ENCODE results near the gene CAPSL. TPM values are rescaled to one million over a fixed set of nuclear protein-coding genes. Genes with fewer than 3 reads are reported as not detected.
"Not testable (repeated sequence)": the region's sequence is repeated elsewhere in the genome, so short reads cannot be mapped to it uniquely, and the experiment has no call there.

The CAPSL gene
- total RNA-seq, 1 donor from 2014 or later = not detected

DNA sequence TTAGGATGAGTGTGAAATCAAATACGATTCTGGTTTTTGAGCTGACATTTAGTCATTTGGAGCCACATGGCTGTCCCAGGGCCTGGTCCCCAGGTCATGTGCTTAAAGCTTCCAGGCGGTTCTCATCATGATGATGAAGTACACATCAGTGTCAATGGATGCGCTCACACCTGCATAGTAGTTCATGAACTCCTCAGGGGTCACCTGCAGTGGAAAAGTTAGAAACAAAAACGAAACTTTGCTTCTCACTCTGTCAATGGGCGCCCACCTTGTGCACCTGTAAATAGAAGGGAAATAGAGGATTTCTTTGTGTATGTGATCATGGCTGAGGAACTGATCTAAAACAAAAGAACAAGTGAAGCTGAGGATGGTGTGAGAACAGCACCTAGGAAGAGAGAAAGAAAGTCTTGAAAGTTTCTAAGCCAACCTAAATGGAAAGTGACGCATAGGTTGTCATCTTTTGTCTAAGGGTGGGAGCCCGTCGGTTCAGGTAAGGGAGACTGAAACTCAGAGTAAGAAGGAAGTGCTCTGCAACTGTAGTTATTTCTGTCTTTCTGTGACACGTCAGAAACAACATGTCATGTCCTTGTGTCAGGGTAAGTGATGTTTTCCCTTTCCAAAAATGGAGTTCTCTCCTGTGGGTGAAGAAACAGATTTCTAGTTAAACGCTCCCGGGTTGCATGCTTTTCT lies 33.8 kb downstream of the CAPSL start:
- DNase-seq = no peak

DNA sequence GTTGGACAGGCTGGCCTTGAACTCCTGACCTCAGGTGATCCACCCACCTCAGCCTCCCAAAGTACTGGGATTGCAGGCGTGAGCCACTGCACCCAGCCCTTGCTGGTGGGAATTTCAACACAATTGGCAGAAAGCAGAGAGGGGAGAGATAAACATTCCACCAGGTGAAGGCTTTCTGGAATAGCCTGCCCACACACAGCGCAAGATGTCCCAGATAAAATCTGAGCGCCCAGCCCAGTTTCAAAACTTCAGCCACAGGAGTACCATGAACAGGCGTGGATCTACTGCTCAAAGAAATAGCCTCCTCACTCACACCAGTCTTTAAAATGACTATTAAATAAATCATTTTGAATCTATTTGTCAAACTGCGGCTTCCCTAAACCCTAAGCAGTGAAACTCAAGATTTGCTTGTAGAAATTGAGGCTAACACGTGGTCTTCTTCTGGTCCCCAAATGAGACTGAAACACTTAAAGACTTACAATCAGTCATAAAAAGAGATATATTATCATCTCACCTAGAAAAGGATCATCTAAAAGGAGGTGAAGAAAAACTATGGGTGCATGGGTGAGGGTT lies 34.7 kb downstream of the CAPSL start:
- no peak for DNase-seq

DNA sequence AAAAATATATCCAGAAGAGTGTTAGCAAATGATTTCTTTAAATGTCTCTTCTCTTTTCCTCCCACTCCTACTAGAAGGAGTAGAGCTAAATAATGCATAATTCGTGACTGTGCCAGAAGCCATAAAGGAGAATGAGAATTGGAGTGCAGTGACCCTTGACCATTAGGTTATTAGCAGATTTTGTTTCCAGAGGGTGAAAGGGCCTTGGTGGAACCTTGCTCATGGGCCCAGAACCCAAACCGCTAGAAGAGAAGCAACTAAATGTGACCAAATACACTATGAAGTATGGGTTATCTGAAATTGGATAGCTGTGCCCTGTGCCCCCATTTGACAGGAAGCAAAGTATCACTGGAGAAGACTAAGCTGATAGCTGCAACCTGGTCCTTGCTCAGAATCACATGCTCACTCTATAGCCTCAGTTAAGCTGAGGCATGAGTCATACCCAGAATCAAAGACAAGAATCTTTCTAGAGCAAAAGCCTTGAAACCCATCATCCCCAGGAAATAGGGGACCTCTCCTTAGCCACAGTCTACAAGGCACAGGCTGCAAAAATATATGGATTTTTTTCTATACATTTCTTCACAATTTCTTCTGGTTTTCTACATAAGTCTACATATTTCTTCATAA lies 36.3 kb downstream of the CAPSL start:
- no peak for DNase-seq

DNA sequence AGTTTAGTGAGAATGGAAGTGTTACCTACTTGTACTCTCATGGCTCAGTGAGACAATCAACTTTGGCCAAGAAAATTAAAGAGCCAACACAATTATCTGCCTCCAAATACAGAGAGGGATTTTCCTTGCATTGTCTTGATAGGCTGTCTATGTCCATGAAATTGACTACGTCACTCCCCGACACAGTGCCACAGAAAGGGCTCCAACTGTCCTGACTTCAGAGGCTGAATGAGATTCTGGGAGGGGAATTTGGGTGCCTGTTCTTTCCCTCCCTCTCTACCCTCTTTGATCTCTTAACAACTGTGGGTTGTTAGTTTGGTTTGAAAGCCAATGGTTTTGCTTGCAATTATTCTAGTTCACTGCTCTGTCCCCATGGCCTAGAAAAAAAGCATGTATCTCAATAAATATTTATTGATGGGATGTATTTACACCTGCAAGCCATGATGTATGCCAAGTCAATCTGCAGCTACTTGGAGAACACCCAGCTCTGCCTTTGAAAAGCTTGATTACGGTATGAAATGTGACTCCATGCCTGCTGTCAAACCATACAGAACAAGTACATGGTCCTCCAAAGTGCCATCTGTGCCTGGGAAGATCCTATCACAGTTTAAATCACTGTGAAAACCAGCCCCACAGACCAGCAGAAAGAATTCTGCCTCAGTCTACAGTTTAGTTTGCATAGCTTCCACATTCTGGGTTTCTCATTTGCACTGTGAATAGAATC lies 37.3 kb downstream of the CAPSL start:
- DNase-seq = no peak

DNA sequence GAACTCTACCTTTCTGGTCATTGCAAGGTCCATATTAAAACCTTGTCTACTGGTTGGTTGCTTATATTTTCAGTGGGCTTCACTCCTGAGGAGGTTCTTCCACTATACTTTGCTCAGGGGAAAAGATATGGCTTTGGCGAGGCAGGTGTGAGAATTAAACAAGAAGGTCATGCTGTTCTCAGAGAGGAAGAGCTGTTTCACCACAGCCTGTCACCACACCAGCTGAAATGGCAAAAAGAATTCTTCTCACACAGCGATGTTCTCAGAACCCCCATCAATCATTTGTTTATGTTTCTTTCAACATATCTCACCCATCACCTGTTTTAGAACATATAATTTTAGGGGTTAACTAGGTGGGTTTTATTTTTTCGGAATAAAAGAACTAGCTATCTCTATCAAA lies 38.6 kb downstream of the CAPSL start:
- DNase-seq = no peak

DNA sequence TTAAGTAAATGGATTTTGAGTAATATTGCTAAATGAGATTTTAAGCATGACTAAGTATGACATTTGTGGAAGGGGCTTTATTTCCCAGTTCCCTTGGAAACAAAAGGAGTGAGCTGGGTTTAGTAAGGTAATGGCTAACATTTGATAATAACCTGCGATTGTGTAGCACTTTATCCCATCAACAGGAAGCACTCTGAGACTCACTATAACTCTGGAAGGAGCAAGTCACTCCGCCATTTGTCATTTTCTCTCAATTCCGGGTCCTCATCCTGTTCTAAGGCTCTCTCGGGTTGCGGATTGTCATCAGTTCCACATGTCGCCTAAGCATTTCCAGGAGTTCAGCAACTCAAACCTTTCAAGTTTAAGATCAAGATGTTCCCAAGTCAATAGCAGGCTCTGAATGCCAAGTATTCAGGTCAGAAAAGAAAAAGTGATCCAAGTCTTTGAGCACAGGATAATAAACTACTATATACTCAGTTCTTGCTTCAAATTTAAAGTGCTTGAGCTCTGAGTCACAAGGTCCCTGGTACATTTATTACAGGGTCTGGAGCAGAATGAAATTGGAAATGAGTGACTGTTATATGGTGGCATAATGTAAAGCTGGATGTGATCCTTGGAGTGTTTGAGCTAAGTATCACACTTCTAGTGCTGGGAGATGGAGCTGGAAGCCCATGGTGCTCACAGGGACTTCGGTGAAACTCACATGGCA lies 39.3 kb downstream of the CAPSL start:
- no peak for DNase-seq

DNA sequence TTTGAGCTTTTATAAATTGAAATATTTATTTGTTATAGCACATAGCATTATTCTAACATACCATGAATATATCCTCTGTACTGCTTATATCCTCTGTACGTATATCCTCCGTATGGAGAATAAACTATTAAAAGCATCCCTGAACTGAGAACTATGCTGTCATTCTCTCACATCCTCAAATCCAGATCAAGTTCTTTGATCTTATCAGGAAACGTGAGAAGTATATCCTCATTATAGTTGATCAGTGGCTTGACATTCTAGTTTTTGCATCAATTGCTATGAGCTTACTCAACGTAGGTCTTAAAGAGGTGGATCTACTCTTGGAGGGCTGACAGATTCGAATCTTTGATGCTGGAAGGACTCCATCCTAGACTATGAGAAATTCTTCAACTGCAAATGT lies 44.3 kb downstream of the CAPSL start:
- no peak for DNase-seq

DNA sequence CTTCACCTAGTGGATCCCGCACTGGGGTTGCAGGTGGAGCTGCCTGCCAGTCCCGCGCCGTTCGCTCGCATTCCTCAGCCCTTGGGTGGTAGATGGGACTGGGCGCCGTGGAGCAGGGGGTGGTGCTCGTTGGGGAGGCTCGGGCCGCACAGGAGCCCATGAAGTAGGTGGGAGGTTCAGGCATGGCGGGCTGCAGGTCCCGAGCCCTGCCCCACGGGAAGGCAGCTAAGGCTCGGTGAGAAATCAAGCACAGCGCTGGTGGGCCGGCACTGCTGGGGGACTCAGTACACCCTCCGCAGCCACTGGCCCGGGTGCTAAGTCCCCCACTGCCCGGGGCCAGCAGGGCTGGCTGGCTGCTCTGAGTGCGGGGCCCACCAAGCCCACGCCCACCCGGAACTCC lies 45.6 kb downstream of the CAPSL start:
- DNase-seq = not testable (repeated sequence)

DNA sequence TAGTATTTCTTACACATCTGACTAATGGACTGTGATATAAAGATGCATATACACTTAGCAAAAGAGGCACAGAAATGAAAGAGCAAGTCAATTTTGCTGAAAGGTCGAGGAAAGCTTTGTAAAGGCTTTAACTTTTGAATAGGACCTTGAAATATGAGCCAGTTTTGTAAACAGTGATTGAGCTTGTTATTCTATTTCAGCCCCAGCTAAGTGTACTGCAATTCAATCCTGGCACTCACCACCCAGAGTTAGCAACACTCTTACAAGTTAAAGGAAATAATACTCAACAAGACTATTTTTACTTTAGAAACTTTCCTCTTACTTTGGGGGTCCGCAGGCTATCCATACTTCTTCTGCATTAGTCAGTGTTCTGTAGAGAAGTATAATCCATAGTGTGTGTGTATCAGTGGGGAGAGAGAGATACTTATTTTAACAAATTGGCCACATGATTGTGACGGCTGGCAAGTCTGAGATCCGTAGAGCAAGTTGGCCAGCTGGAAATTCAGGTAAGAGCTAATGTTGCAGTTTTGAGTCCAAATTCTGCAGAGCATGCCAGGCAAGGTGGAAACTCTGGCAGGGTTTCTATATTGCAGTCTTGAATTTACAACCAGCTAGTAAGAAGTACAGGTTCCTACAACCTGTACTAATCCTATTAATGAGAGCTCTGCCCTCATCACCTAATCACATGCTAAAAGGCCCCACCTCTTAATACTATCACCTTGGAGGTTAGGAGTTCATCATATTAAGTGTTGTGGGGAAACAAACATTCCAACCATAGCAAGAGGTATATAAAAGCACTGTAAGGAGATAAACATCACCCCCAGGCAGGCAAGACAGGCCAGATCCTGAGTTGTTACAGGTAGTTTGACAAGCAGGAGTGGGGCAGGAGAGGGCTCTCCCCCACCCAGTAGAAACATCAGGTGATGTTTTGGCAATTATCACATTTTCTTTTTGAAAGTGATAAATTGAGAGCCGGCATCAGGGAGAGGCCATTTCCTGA lies 48.1 kb downstream of the CAPSL start:
- DNase-seq = no peak

DNA sequence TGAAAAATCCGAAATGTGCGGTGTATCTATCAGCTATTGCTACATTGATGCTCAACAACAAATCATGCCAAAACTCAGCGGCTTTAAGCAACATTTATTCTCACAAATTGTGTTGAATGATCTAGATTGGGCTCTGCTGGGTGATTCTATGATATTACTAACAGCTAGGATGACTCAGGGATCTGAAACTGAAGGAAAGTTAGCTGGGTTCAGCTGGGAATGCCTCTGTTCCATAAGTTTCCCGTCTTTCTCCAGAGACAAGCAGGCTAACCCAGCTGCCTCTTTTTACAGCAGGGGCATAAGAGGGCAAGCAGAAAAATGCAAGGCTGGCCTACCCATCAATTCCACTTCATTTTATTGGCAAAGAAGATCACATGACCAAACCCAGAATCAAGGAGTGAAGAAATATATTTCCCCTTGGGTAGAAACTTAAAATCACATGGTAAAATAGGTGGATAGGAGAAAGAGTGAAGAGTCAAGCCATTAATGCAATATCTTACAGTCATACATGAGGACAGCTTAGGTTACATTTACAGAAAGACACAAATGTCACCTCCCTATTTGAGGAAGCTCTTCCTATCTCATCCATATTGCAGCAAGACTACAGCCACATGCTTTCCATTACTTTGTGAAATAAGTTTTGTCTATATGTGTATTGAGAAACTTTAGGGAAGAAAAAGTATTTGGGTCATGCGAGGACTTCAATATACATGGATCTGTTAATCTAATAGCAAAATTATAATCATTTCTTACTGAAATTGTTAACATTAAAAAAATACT lies 50.9 kb downstream of the CAPSL start:
- DNase-seq = no peak

DNA sequence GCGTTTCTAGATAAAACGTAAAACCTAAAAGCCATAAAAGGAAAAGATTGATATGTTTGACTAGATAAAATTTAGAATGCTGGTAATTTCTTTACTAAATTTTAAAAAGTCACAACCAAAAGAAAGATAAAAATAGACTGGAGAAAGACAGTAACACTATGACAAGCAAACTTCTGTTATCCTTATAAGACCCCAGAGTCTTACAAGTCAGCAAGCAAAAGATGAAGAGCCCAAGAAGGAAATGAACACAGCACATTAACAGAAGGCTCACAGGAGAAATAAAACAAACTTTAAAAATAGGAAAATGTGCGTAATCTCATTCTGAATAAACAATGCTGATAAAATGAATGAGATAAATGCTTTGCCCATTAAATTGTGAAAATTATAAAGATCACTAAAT lies 52.0 kb downstream of the CAPSL start:
- no peak for DNase-seq

DNA sequence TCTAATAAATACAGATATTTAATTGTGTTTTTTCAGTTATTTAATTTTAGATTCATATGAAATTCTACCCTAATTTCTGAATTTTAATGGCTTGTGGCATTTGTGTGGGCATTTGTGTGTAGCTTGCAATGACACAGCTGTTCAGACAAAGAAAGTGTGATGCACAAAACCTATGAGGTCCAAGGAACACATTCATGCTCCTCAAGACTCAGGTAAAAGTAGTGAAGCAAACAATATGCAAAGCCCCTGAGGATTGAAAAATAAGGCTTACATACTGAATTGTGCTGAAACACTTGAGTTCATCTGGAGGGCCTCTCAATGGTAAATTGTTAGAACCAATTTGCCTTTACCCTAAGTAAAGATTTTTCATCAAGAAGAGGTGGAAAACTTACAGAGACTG lies 53.6 kb downstream of the CAPSL start:
- DNase-seq = no peak

DNA sequence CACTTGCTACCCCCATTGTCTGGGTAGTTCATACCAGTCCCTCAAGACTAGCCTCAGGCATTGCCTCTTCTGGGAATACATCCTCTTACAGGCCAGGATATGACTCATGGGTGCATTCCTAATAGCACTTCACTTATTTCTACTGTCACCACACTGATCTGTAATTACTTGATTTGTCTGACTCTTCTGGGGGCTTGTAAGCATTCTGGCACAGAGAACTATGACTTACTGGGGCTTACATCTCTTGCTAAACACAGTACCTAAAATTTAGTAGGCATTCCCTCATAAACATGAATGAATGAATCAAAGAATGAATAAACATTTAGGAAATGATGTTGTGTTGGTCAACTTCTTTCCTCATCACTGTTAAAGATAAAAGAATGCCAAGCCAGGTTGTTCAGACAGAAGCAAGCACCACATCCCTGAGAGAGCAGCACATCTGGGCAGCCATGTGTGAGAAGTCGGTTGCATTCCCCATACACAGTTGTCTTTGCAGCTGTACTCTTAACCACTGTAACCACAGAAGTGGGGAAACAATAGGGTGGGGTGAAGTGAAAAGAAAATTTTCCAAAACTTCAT lies 54.1 kb downstream of the CAPSL start:
- DNase-seq = no peak

DNA sequence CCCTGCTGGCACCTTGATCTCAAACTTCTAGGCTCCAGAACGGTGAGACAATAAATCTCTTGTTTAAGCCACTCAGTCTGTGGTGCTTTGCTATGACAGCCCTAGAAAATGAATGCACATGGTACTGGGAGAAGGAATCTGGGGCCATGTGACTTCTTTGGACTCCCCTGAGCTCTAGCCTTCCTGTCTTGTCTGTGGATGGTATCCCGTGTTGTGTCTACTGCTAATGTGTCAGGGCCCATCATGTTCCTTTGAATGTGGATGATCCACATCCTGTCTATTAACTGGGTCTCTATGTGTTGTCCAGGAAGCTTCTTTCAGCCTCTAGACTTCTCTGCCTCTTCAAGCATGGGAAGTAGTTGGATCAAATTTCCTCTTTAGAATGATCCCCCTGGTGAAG lies 56.7 kb downstream of the CAPSL start:
- DNase-seq = no peak

DNA sequence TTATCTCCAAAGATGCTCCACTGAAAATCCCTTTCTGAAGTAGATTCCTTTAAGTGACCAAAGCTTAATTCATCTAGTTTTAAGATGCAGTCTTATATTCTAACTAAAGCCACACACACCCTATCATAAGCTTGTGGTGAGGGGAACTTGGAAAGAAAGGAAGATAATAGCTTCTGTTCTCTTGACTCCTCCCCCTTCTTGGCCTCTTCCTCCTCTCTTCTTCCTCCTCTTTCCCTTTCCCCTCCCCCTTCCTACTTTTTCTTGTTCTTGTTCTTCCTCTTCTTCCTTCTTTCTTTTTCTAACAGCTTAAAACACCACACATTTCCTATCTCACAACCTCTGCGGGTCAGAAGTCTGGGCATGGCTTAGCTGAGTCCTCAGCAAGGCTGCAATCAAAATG lies 58.3 kb downstream of the CAPSL start:
- no peak for DNase-seq

DNA sequence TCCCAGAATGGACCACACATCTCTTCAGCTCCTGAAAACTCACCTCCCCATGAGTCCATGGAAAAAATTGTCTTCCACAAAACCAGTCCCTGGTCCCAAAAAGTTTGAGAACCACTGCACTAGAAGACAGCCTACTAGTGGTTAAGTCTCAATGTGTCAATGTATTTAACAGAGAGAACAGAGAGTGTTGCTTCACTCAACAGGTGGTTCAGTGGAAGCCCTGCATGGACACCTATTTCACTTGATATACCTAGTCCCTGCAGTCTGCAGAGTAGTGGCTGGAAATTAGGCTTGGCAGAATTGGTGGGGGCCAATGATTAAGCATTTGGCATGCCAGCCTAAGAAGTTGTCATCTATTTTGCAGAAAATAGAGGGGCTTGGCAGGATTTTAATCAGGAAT lies 58.8 kb downstream of the CAPSL start:
- DNase-seq = no peak

DNA sequence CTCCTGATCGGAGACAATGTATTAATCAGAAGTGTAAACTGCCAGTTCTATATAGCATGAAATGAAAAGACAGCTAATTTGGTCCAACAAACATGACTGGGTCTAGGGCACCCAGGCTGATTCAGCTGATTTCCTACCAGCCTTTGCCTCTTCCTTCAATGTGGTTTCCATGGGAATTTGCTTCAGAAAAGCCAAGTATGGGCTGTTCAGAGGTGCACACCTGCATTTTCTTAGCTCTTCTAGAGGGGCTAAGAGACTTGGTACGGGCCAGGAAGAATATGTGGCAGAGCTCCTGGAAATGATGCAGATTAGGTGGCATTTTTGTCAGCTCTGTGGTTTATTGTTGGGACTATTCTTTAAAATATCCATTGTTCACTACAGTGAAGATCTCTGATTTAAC lies 59.3 kb downstream of the CAPSL start:
- DNase-seq = no peak

DNA sequence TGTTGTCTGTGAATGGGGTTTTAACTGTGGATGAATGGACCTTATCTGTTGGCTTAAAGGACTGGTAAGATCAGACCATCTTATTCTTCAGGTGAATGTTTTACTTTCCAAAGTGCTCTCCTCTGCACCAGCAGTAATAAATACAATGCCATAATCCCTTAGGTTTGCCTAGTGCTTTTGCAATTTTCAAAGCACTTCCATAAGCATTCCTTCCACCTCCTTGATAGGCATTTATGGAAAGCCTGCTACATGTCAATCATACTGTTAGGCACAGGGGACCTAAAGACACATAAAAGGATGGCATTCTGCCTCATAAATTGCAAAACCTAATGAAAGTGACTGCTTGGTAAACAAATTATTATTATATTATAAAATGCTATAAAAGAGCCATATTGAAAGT lies 60.3 kb downstream of the CAPSL start:
- no peak for DNase-seq

DNA sequence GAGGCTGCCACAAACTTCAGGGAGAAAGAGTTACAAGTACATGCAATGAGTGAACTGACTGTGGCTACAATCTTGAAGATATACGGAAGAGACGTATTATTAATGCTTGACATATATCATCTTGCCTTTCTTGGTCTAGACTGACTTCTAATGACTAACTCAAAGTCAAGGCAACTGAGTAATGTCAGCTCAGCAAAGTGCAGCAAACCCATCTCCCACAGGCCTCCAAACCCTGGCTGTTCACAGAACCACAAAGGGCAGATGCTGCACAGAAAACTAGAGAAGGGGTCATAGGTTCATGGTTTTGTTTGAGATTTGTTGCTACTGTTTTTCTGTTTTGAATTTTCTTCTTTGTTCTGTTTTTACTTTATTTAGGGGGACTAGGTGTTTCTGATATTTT lies 60.8 kb downstream of the CAPSL start:
- DNase-seq = no peak

DNA sequence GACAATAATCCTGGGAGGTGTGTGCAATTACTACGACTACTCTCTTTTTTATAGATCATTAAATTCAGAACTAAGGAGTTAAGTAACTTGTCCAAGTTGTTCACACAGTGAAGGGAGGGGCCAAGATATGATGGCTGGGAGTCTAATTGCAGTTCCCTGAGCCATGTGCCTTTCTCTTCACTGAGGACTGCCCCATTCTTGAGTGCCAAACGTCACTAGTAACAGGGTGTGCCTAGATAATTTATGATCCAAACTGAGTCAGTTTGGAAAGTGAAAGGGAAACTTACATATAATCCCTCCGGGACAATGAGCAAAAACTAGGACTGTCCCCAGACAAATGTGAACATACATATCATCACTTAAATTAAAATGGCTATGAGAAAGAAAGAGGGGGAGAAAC lies 61.5 kb downstream of the CAPSL start:
- no peak for DNase-seq
